A673 (cell line): Measurements from ENCODE around the gene LENG8. TPM values are rescaled to one million over a fixed set of nuclear protein-coding genes. Genes with fewer than 3 reads are reported as not detected.

Experiments used
- Bru-seq: library from RNA; stranded (reverse); fragments of 400-500 nt; gene quantifications from one replicate; lab custom pipeline; 2021; lab: Mats Ljungman, UMichigan
- BruChase-seq, 2 experiments: library from RNA; stranded (reverse); fragments of 400-500 nt; gene quantifications; one replicate each; lab custom pipeline; 2021; lab: Mats Ljungman, UMichigan
- BruUV-seq: library from RNA; stranded (reverse); fragments of 400-500 nt; replicated peaks from 2 replicates; lab custom pipeline; 2021; lab: Mats Ljungman, UMichigan
- CTCF ChIA-PET: fragments of 300-600 bp; sonication (Branson Sonifier 250); formaldehyde crosslinking; loops from one replicate; lab custom pipeline; 2022; ENCODE audit warnings: antibody characterized with exemption; lab: Charles Lee
- POLR2A ChIA-PET: fragments of 300-600 bp; sonication (Branson Sonifier 250); formaldehyde crosslinking; loops from one replicate; lab custom pipeline; 2022; ENCODE audit warnings: antibody characterized with exemption; ENCODE audit not compliant: low non-redundant PET; lab: Charles Lee
- DNase-seq: peaks from one replicate; pipeline ENCODE4 v3.0.0-alpha.2; 2015; ENCODE audit warnings: low spot score
- H3K27ac ChIP-seq: fragments of 200-600 bp; sonication (generic); 2 replicates; pipeline ENCODE4 v1.5.1; 2016; ENCODE audit warnings: mixed run types, low read depth, mild to moderate bottlenecking, mixed read lengths, antibody characterized with exemption, low read length; ENCODE audit not compliant: poor library complexity, severe bottlenecking
- H3K27me3 ChIP-seq: fragments of 200-600 bp; sonication (generic); replicated peaks from 2 replicates; pipeline ENCODE4 v1.6.1; 2017; ENCODE audit warnings: mixed run types, low read depth, mild to moderate bottlenecking, mixed read lengths, antibody characterized with exemption, low read length; ENCODE audit not compliant: insufficient read depth, poor library complexity
- H3K36me3 ChIP-seq: fragments of 200-600 bp; sonication (generic); 2 replicates; pipeline ENCODE4 v1.6.1; 2016; ENCODE audit warnings: mixed run types, mild to moderate bottlenecking, mixed read lengths, antibody characterized with exemption, low read length; ENCODE audit not compliant: insufficient read depth, poor library complexity, severe bottlenecking
- H3K4me1 ChIP-seq: fragments of 200-600 bp; sonication (generic); 2 replicates; pipeline ENCODE4 v1.6.1; 2017; ENCODE audit warnings: mixed run types, mild to moderate bottlenecking, mixed read lengths, antibody characterized with exemption, low read length; ENCODE audit not compliant: insufficient read depth, poor library complexity, severe bottlenecking
- H3K4me3 ChIP-seq: fragments of 200-600 bp; sonication (generic); 2 replicates; pipeline ENCODE4 v1.5.1; 2016; ENCODE audit warnings: low read depth, mixed run types, mild to moderate bottlenecking, mixed read lengths, low read length; ENCODE audit not compliant: poor library complexity, severe bottlenecking
- H3K9me3 ChIP-seq: fragments of 200-600 bp; sonication (generic); 2 replicates; pipeline ENCODE4 v1.6.1; 2016; ENCODE audit warnings: mixed run types, low read depth, mild to moderate bottlenecking, mixed read lengths, antibody characterized with exemption, low read length; ENCODE audit not compliant: poor library complexity, severe bottlenecking
- CTCF ChIP-seq: fragments of 300-800, 200-600 bp; sonication (generic); conservative IDR thresholded peaks from 2 replicates; pipeline ENCODE4 v1.5.1; 2017; ENCODE audit warnings: low read depth, mild to moderate bottlenecking, antibody characterized with exemption, low read length, moderate library complexity, mixed read lengths
- EZH2 ChIP-seq: fragments of 200-600 bp; sonication (generic); IDR thresholded peaks from 2 replicates; pipeline ENCODE4 v1.6.1; 2017; ENCODE audit warnings: borderline replicate concordance, low read depth, mild to moderate bottlenecking, mixed read lengths, antibody characterized with exemption, low read length; ENCODE audit not compliant: poor library complexity, severe bottlenecking
- intact Hi-C: fragments of 100-400 bp; cut with micrococcal nuclease; formaldehyde crosslinking; loops from one replicate; pipeline ENCODE4 v1.10.0; 2022; ENCODE audit not compliant: unreplicated experiment
- long read RNA-seq: library from polyadenylated mRNA; stranded (forward); transcript quantifications from one replicate; pipeline ENCODE4 v2.0.0, GENCODE V29; 2022
- total RNA-seq: library from RNA; stranded (reverse); gene quantifications from 2 replicates; pipeline ENCODE4 v1.2.3, GENCODE V29; 2021

The LENG8 gene
- total RNA-seq (129 and 149 TPM in 2 replicates), Bru-seq, nascent RNA (percentile 84 among the genes with signal in this experiment), BruChase-seq, experiment 1, labeled RNA remaining after a 2-hour chase (percentile 93 among the genes with signal in this experiment), BruChase-seq, experiment 2, labeled RNA remaining after a 6-hour chase (percentile 98 among the genes with signal in this experiment)
- long read RNA-seq, transcript LENG8-201 (16 exons, 3,991 nt) = major isoform, 5 of 98 reads
- long read RNA-seq, partial matches to known transcripts = 71 of 98 reads
- long read RNA-seq, other reads (novel, unspliced or antisense) = 22 of 98 reads

DNA sequence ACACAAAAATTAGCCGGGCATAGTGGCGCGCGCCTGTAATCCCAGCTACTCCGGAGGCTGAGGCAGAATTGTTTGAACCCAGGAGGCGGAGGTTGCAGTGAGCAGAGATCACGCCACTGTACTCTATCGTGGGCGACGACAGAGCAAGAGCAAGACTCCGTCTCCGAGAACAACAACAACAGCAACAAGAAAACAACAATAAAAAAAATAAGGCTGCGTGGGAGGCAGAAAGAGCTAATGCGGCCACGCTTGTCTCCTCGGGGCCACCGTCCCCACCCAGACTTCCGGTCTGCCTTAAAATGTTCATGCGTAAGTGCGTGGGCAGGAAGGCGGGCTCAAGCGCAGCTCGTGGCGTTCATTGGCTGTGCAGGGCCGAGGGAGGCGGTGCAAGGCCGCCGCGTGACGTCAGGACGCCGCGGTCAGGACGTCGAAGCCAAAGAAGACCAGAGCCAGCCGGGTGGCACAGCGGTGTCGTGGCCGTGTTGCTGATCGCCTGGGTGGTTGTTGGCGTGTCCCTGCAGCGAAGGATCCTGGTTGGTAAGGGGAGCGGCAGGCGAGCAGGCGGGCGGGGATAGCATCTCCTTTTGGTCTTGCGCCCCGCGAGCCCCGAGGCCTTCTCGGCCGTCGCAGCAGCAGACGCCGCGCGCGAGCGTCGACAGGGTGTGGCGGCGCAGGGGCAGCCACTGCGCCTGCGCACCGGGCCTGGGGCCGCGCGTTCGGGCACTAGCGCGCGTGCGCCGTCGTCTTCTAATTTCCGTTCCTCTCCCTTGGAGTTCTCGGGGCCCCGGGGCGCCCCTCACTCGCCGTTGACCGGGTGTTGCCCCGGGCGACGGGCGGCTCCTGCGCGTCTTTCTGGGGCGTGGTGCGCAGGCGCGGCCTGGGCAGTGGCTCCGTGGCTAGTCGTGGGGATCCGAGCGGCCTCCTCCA is at the start of gene LENG8:
TSS of gene LENG8 (plus strand) at position 426 of the 927 bp plus-strand sequence. CDS start 2,146 bp downstream, outside the sequence.
- no peaks in the 10 kb centered on the region for H3K9me3 ChIP-seq
- peak within 1 kb of the TSS; percentile 98 for H3K27ac ChIP-seq
- DNase-seq = peak; percentile 97
- BruUV-seq = no TSS peak
- H3K36me3 ChIP-seq = peaks cover 45% of the 10 kb centered on the region
- ChIA-PET POLR2A (interaction anchor here (0.5 to 0.6 kb wide), 3 partner anchors 10 to 29 kb away, joined by 3 to 12 read pairs (median 3); no protein-coding TSS in a partner anchor), CTCF (interaction anchor here (0.6 to 1.2 kb wide), 2 partner anchors 12 to 14 kb away, joined by 3 to 8 read pairs; no protein-coding TSS in a partner anchor)
- H3K4me3 ChIP-seq = peak within 1 kb of the TSS; percentile 85
- intact Hi-C loops = no loop called here
- TF ChIP-seq EZH2 = no peak
- no peak for TF ChIP-seq CTCF
- peaks cover 14% of the 10 kb centered on the region for H3K4me1 ChIP-seq
- no peaks in the 10 kb centered on the region for H3K27me3 ChIP-seq

- Histone ChIP-seq H3K4me1 (no peaks in the 10 kb centered on the region), H3K36me3 (no peaks in the 10 kb centered on the region), H3K27me3 (no peaks in the 10 kb centered on the region), H3K4me3 (no peak overlapping the region), H3K27ac (no peak overlapping the region), H3K9me3 (no peaks in the 10 kb centered on the region)
- no peak for TF ChIP-seq CTCF
- TF ChIP-seq EZH2 = no peak
- BruUV-seq = no TSS peak
- DNase-seq = no peak
- intact Hi-C loops = no loop called here
- ChIA-PET CTCF (no interaction called here), POLR2A (interaction anchor here (0.7 kb wide), 1 partner anchor 528 kb away, joined by 3 read pairs; no protein-coding TSS in a partner anchor)
Observed at GRCh38 chr19:54400913-54401312, 48.1 kb upstream of the LENG8 start.

- no peak for DNase-seq
- intact Hi-C loops = no loop called here
- POLR2A ChIA-PET = no interaction called here
Observed at GRCh38 chr19:54403054-54403453, 45.9 kb upstream of the LENG8 start.

More at GRCh38 chr19:54403054-54403453, 45.9 kb upstream of the LENG8 start:
- Histone ChIP-seq H3K9me3 (no peaks in the 10 kb centered on the region), H3K36me3 (no peaks in the 10 kb centered on the region), H3K27me3 (no peaks in the 10 kb centered on the region), H3K4me1 (no peaks in the 10 kb centered on the region), H3K27ac (no peak overlapping the region), H3K4me3 (no peak overlapping the region)
- CTCF ChIA-PET = no interaction called here
- no TSS peak for BruUV-seq
- no peak for TF ChIP-seq CTCF
